ENCODE results near the gene PERP. TPM values are rescaled to one million over a fixed set of nuclear protein-coding genes. Genes with fewer than 3 reads are reported as not detected.

The PERP gene
- total and polyA plus RNA-seq, 2 donors (not counting 1 experiment from before 2014, with no cell fraction given), result 0.22 to 0.30 TPM

- Mint-ChIP-seq H3K4me3 (peak overlapping the region; percentile 11), H3K9me3 (ENCODE audit: insufficient read depth) (no peaks in the 10 kb centered on the region), H3K27ac (no peak overlapping the region), H3K4me1 (peaks cover 18% of the 10 kb centered on the region), H3K27me3 (peaks cover 48% of the 10 kb centered on the region)
- Histone ChIP-seq H3K4me2 (replicated peaks; ENCODE audit: low read depth, low read length, poor library complexity, severe bottlenecking) (no peak overlapping the region), H3K36me3 (replicated peaks in 1 of 2; ENCODE audit: control extremely low read depth in 1 of 2, control insufficient read depth in 1 of 2, extremely low read depth in 1 of 2, insufficient read depth in 2 of 2, low read length in 1 of 2) (no peaks in the 10 kb centered on the region), H4K20me1 (ENCODE audit: control insufficient read depth, insufficient read depth, low read length, poor library complexity, severe bottlenecking) (no peaks in the 10 kb centered on the region), H3K4me3 (ENCODE audit: control extremely low read depth in 1 of 5, extremely low read depth in 1 of 5, insufficient read depth in 1 of 5, low read depth in 2 of 5, low read length in 4 of 5) (no peak overlapping the region), H3K4me1 (ENCODE audit: control insufficient read depth in 2 of 2, insufficient read depth in 2 of 2, low read length in 2 of 2) (peaks cover 14 to 19% of the 10 kb centered on the region in 2 donors), H3K27ac (ENCODE audit: low read length in 2 of 2) (no peak overlapping the region), H3K9me3 (ENCODE audit: control extremely low read depth in 1 of 3, control insufficient read depth in 2 of 3, insufficient read depth in 1 of 3, low read length in 2 of 3) (no peaks in the 10 kb centered on the region), H3K79me2 (ENCODE audit: control insufficient read depth, insufficient read depth, low read length) (no peaks in the 10 kb centered on the region), H2AFZ (ENCODE audit: insufficient read depth, low read depth, low read length, poor library complexity, severe bottlenecking) (no peak overlapping the region), H3K9ac (ENCODE audit: low read length) (no peak overlapping the region), H3K27me3 (replicated peaks in 1 of 4; ENCODE audit: control extremely low read depth in 1 of 4, control insufficient read depth in 3 of 4, insufficient read depth in 4 of 4, low read length in 3 of 4) (peaks cover 0 to 42% (median 33%) of the 10 kb centered on the region in 4 experiments)
- ATAC-seq (ENCODE audit: low read depth) (peak; percentile 66), DNase-seq (peak; percentile 81)
- TF ChIP-seq CTCF (IDR thresholded peaks at IDR 0.05), result peak; percentile 99
- no peak for TF ChIP-seq EZH2 (IDR thresholded peaks at IDR 0.05; ENCODE audit: borderline replicate concordance, insufficient read depth, low read depth, low read length, poor library complexity, severe bottlenecking)
- POLR2A ChIA-PET, result no interaction called here
- intact Hi-C loops (cut with micrococcal nuclease), result loop anchor here (1.0 to 5.0 kb wide), 6 partner anchors 108 to 622 kb away; partner anchors contain the start of genes HEBP2 and TNFAIP3
- WGBS (ENCODE audit: insufficient coverage), result 78% methylated on average over 5 of the region's 7 CpGs
- CTCF ChIA-PET, result interaction anchor here (0.5 to 3.1 kb wide), 18 partner anchors 9 to 880 kb away, joined by 3 to 28 read pairs (median 3); no protein-coding TSS in a partner anchor
Measured at GRCh38 chr6:138109042-138109997, 2.1 kb upstream of the PERP start.
